GM15510 (cell line): ENCODE measurements around the gene HECTD3.

ENCODE experiments used
- POLR2A ChIP-seq: IDR thresholded peaks from 3 replicates; pipeline ENCODE4 v1.6.1; 2011; ENCODE audit warnings: borderline replicate concordance; ENCODE audit not compliant: insufficient read length; ENCODE audit errors: extremely low read depth

The HECTD3 gene

GRCh38 chr1:45005761-45006160 is 5.4 kb downstream of the HECTD3 start:
- TF ChIP-seq POLR2A, result no peak

DNA sequence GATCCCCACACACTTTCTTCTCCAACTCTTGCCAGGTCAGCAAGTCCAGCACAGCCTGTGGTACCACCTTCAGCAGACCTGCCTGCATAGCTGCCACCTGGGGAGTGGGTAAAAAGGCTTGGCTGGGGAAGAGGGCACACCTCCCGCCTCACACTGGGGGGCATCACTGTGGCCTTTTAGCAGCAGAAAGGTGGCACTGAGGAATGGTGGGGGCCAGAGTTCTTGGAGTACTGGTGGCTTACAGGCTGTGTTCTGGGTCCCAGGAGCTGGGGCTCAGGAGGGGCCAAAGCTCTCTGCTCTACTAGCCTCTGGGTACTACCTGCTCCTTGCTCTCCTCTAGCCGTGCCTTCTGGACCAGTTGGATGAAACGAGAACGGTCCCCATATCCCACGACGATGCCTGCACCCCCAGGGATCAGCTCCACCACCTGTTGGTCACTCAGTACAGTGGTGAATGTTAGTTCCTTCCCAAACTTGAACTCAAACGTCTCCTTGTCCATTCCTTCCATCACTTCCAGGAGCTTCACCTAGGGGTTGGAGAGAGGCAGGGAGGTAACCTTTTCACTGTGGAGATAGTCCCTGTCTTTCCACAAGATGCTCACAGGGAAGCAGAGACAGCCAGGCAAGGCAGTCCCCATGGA is 6.7 kb downstream of the HECTD3 start:
- TF ChIP-seq POLR2A, result no peak

GRCh38 chr1:45003741-45004140 is 7.4 kb downstream of the HECTD3 start:
- TF ChIP-seq POLR2A, result no peak

GRCh38 chr1:45002650-45003645 is 8.2 kb downstream of the HECTD3 start:
- TF ChIP-seq POLR2A, result no peak

GRCh38 chr1:45001011-45001481 is 10.1 kb downstream of the HECTD3 start:
- TF ChIP-seq POLR2A, result no peak

DNA sequence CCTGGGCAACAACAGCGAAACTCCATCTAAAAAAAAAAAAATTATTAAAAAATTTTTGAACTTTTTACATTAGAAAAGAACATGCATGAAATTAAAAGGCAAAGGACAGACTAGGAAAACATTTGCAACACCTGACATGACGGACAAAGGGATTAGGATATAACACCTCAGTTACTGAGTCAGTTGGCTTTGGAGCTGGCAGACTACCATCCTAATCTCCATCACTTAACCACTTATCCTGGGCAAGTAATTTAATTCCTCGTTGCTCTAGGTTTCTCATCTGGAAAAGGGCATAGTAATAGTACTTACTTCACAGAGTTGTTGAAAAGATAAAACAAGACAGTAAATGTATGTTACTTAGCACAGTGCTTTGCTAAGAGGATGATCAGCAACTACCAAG is 11.9 kb downstream of the HECTD3 start:
- no peak for TF ChIP-seq POLR2A

DNA sequence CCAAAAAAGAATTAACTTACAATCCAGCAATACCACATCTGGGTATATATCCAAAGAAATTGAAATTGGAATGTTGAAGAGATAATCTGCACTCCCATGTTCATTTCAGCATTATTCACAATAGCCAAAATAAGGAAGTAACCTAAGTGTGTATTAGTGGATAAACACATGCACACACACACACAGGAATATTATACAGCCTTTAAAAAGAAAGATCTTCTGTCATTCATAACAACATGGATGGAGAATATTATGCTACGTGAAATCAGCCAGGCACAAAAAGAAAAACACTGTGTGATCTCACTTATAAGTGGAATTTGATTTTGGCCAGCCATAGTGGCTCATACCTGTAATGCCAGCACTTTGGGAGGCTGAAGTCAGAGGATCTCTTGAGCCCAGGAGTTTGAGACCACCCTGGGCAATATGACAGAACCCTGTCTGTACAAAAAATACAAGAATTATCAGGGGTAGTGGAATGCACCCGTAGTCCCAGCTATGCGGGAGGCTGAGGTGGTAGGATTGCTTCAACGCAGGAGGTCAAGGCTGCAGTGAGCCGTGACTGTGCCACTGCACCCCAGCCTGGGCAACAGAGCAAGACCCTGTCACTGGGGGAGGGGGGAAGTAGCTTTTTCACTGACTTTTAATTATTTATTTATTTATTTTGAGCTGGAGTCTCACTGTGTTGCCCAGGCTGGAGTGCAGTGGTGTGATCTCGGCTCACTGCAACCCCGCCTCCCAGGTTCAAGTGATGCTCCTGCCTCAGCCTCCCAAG is 15.5 kb downstream of the HECTD3 start:
- no peak for TF ChIP-seq POLR2A

- TF ChIP-seq POLR2A, result no peak
These were observed 16.7 kb downstream of the HECTD3 start for GRCh38 chr1:44994309-44994898.

DNA sequence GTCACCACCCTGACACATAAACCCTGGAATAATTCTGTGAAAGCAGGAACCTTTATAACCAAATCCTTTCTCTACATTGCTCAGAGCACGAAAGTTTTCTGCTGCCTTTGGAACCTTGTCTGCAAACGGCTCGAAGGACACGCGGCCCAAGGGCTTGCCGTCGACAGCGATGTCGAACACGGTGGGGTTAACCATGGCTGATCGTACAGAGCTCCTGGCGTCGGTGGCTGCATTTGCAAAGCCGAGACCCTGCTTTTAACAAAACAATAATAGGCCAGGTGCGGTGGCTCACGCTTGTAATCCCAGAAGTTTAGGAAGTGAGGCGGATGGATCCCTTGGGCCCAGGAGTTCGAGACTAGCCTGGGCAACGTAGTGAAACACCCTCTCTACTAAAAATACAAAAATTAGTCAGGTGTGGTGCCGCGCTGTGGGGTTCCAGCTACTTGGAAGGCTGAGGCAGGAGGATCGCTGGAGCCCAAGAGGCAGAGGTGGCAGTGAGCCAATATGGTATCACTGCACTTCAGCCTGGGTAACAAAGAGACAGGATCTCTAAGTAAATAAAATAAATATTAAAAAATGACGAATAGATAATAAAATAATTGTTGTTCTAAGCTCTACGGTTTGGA is 22.5 kb downstream of the HECTD3 start:
- no peak for TF ChIP-seq POLR2A

DNA sequence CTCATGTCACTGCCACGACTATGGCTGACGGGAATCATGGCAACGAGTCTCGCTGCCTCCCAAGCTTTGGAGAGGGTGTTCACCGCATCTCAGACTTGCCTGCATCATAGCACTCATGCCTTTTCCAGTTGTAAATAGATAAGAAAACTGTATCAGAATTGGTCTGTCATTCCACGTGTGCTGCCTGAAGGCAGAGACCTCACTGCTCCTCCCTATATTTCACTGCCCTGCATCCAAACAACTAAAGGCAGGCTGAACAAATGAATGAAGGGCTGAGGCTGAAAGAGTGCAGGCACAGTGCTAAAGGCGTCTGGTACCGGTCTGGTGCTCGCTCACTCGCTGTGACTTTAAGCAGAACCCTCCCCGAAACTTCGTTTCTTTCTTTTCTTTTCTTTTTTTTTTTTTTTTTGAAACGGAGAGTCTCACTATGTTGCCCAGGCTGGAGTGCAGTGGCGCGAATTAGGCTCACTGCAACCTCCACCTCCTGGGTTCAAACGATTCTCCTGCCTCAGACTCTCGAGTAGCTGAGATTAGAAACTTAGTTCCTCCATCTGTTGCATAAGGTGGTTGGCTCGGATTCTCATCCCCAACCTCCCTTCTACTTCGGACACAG is 25.3 kb downstream of the HECTD3 start:
- no peak for TF ChIP-seq POLR2A

DNA sequence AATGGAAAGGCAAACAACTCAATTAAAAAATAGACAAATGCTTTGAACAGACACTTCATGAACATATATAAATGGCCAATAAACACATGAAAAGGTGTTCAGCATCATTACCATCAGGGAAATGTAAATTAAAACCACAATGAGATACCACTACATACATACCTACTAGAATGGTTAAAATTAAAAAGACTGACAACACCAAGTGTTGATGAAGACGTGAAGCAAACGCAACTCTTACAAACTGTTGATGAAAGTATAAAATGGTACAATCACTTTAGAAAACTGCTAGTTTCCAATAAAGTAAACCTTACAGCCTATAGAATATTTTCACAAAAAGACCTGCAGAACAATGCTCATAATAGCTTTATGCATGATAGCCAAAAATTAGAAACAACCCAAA is 34.9 kb downstream of the HECTD3 start:
- TF ChIP-seq POLR2A, result no peak

DNA sequence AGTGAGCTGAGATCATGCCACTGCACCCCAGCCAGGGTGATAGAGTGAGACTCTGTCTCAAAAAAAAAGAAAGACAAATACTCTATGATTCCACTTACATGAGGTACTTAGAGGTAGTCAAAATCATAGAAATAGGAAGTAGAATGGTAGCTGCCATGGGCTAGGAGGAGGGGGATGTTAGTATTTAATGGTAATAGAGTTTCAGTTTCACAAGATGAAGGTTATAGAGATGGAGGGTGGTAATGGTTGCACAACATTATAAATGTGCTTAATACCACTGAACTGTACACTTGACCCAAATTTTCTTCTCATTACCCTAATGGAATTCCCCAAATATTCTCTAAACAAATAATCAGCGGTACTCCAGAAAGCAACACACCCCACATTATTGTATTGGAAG is 37.5 kb downstream of the HECTD3 start:
- TF ChIP-seq POLR2A, result no peak

DNA sequence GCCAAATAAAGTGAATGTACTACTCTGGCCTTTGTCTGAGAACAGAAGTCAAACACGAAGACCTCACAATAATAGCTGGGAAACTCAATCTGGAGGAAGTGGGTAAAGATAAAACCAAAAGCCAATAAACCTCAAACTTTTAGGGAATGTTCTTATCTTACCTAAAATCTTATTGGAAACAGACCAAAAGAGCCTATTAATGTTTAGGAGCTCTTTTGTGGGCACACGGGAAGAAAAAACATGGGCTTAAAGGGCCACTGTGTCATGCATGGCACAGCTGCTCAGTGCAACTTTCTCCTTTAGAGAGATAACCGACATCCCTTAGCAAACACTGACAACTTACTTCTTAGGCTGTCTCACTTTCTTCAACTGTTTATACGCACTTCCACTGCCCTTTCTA is 40.8 kb downstream of the HECTD3 start:
- TF ChIP-seq POLR2A, result no peak

DNA sequence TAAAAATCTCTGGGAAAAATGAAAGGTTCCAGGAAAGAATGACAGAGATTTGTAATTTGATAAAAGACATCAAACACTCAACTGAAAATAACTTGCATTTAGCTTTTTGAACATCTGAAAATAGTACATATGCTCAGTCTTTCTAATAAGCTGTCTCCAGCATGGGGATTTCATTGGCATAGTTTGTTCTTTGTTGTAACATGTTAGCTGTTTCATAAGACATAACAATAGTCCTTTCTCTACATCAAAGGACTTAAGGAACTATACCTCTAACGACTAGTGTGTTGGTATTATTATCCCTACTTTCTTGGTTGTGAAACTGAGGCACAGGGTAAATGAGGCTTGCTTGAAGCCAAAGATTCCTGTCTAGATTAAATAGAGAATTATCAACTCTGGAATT is 46.7 kb downstream of the HECTD3 start:
- TF ChIP-seq POLR2A, result no peak
